RWPE2 (cell line): ENCODE data around the gene RIPK4.
"Not testable (repeated sequence)": the region's sequence is repeated elsewhere in the genome, so short reads cannot be mapped to it uniquely, and the experiment has no call there.

Experiments used
- ATAC-seq: fragments of 200-7000 bp; cut with Tn5 transposase; 3 replicates; pipeline ENCODE4 v1.9.1; 2021; ENCODE audit warnings: low read depth
- DNase-seq: peaks from one replicate; pipeline ENCODE4 v3.0.0-alpha.2; 2020; ENCODE audit warnings: low spot score
- H3K27ac ChIP-seq: fragments of 450-650 bp; 2 replicates; pipeline ENCODE4 v1.5.1; 2017; ENCODE audit warnings: mild to moderate bottlenecking; ENCODE audit not compliant: poor library complexity, severe bottlenecking
- H3K27me3 ChIP-seq: fragments of 250-450 bp; sonication (Bioruptor Pico); 2 replicates; pipeline ENCODE4 v1.5.1; 2021; ENCODE audit warnings: mild to moderate bottlenecking, moderate library complexity; ENCODE audit not compliant: insufficient read depth, poor library complexity, severe bottlenecking
- H3K36me3 ChIP-seq: fragments of 250-450 bp; sonication (Bioruptor Pico); 2 replicates; pipeline ENCODE4 v1.5.1; 2020; ENCODE audit warnings: low read depth, mild to moderate bottlenecking, moderate library complexity
- H3K4me1 ChIP-seq: fragments of 250-450 bp; sonication (Bioruptor Pico); 2 replicates; pipeline ENCODE4 v1.5.1; 2021; ENCODE audit warnings: mild to moderate bottlenecking, moderate library complexity; ENCODE audit not compliant: insufficient read depth, poor library complexity, severe bottlenecking
- H3K4me3 ChIP-seq: fragments of 250-450 bp; sonication (Bioruptor Pico); 2 replicates; pipeline ENCODE4 v1.5.1; 2021; ENCODE audit warnings: mild to moderate bottlenecking, moderate library complexity; ENCODE audit not compliant: severe bottlenecking
- H3K9me3 ChIP-seq: fragments of 250-450 bp; sonication (Bioruptor Pico); 2 replicates; pipeline ENCODE4 v1.5.1; 2021; ENCODE audit warnings: mild to moderate bottlenecking, moderate library complexity; ENCODE audit not compliant: severe bottlenecking
- CTCF ChIP-seq: fragments of 450-650 bp; IDR thresholded peaks from one replicate; pipeline ENCODE4 v1.5.1; 2017; ENCODE audit warnings: mild to moderate bottlenecking, moderate library complexity; ENCODE audit not compliant: poor library complexity, severe bottlenecking

The RIPK4 gene

GRCh38 chr21:41717573-41718330, 49.1 kb downstream of the RIPK4 start:
- Histone ChIP-seq H3K9me3 (no peaks in the 10 kb centered on the region), H3K27me3 (no peaks in the 10 kb centered on the region), H3K4me3 (no peak overlapping the region), H3K27ac (no peak overlapping the region), H3K36me3 (no peaks in the 10 kb centered on the region), H3K4me1 (peaks cover 15% of the 10 kb centered on the region)
- ATAC-seq (no peak), DNase-seq (no peak)
- TF ChIP-seq CTCF: no peak

- H3K4me1 ChIP-seq: peaks cover 15% of the 10 kb centered on the region
- ATAC-seq (no peak), DNase-seq (no peak)
- H3K27ac ChIP-seq: peak overlapping the region; percentile 62
- H3K4me3 ChIP-seq: no peak overlapping the region
- no peak for TF ChIP-seq CTCF
- H3K9me3 ChIP-seq: no peaks in the 10 kb centered on the region
- H3K27me3 ChIP-seq: no peaks in the 10 kb centered on the region
- H3K36me3 ChIP-seq: no peaks in the 10 kb centered on the region
These were observed 50.1 kb downstream of the RIPK4 start for GRCh38 chr21:41716751-41717150.

GRCh38 chr21:41715649-41716281, 51.1 kb downstream of the RIPK4 start:
- ATAC-seq (peak; percentile 91), DNase-seq (peak; percentile 84)
- H3K4me1 ChIP-seq: peaks cover 15% of the 10 kb centered on the region
- no peak for TF ChIP-seq CTCF
- H3K27ac ChIP-seq: peak overlapping the region; percentile 62
- no peaks in the 10 kb centered on the region for H3K9me3 ChIP-seq
- H3K36me3 ChIP-seq: no peaks in the 10 kb centered on the region
- H3K4me3 ChIP-seq: no peak overlapping the region
- H3K27me3 ChIP-seq: no peaks in the 10 kb centered on the region

- H3K27ac ChIP-seq, H3K27me3 ChIP-seq: not testable (repeated sequence)
- H3K4me1 ChIP-seq: peaks cover 15% of the 10 kb centered on the region
These were observed 52.5 kb downstream of the RIPK4 start for GRCh38 chr21:41714299-41714865.

GRCh38 chr21:41713495-41714281, 53.2 kb downstream of the RIPK4 start:
- no peaks in the 10 kb centered on the region for H3K9me3 ChIP-seq
- no peak overlapping the region for H3K4me3 ChIP-seq
- ATAC-seq (no peak), DNase-seq (no peak)
- H3K4me1 ChIP-seq: peaks cover 15% of the 10 kb centered on the region
- H3K27me3 ChIP-seq: no peaks in the 10 kb centered on the region
- H3K27ac ChIP-seq: no peak overlapping the region
- TF ChIP-seq CTCF: no peak
- H3K36me3 ChIP-seq: no peaks in the 10 kb centered on the region

More at GRCh38 chr21:41714299-41714865, 52.5 kb downstream of the RIPK4 start:
- H3K4me3 ChIP-seq, H3K36me3 ChIP-seq, DNase-seq, ATAC-seq, H3K9me3 ChIP-seq: not testable (repeated sequence)
